LNCaP clone FGC (cell line): ENCODE data around the gene CYP11A1.

ENCODE experiments used
- DNase-seq: peaks from one replicate; pipeline ENCODE4 v3.0.0-alpha.2; 2011; ENCODE audit warnings: low read depth
- H3K4me3 ChIP-seq: 2 replicates; pipeline ENCODE4 v1.5.1; 2011; ENCODE audit warnings: mild to moderate bottlenecking, low read depth, low read length, control low read depth
- TF ChIP-seq, protein P1 (sequence below): IDR thresholded peaks from 2 replicates; pipeline ENCODE4 v1.5.1; 2012; ENCODE audit warnings: mild to moderate bottlenecking; ENCODE audit not compliant: control insufficient read depth, insufficient read depth; ENCODE audit errors: extremely low read depth

Gene CYP11A1

DNA sequence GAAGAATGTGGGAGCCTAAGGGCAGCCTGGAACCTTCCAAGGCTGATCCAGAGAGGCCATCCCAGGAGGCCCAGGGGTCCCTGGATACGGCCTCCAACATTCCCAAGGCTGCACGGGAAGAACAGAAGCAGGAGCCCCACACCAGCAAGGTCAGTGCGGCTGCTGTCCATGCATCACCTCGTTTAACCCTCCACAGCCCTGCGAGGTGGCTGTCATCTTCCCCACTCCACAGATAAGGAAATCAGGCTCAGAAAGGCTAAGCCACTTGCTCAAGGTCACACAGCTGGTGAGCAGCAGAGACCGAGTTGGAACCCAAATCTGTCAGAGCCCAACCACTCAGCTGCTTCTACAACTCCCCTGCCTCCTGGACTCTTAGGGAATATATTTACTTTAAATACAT is 44.7 kb upstream of the CYP11A1 start:
- no peak overlapping the region for H3K4me3 ChIP-seq
- TF ChIP-seq, protein P1, sequence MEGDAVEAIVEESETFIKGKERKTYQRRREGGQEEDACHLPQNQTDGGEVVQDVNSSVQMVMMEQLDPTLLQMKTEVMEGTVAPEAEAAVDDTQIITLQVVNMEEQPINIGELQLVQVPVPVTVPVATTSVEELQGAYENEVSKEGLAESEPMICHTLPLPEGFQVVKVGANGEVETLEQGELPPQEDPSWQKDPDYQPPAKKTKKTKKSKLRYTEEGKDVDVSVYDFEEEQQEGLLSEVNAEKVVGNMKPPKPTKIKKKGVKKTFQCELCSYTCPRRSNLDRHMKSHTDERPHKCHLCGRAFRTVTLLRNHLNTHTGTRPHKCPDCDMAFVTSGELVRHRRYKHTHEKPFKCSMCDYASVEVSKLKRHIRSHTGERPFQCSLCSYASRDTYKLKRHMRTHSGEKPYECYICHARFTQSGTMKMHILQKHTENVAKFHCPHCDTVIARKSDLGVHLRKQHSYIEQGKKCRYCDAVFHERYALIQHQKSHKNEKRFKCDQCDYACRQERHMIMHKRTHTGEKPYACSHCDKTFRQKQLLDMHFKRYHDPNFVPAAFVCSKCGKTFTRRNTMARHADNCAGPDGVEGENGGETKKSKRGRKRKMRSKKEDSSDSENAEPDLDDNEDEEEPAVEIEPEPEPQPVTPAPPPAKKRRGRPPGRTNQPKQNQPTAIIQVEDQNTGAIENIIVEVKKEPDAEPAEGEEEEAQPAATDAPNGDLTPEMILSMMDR, result no peak
- DNase-seq, result no peak

DNA sequence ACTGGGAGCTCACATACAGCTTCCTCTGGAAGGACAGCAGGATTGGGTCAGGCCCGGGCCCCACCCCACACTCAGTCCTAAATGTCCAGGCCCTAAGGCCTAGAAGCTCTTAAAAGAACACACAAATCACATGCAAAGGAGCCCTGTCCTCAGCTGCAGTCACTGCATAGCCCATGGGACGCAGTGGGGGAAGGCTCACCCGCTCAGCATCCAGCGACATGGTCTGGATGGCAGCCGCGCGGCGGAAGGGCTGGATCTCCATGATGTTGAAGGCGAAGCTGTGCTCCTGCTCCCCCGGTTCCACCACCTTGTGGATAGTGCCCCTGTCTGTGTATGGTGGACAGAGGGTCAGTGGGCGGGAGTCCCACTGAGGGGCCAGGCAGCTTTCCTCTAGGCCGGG is 44.2 kb upstream of the CYP11A1 start:
- no peak for DNase-seq
- TF ChIP-seq, protein P1, result no peak
- no peak overlapping the region for H3K4me3 ChIP-seq

DNA sequence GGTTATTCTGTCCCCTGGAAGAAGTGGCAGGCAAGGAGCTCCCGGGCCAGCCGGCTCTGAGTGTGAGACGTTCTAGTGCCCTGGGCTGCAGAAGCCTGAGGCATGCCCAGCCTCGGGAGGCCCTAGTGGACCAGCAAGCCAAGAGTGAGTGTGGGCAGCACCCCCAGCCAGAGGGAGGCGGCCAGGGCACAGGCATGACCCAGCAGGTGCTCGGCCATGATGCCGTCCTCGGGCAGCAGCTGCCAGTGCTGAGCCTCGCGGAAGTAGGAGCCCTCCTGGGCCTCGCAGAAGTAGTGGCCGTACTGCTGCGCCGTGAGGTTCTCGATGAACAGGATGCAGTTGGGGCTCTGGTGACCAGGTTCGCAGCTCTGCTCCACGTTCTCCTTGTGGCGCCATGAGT is 43.1 kb upstream of the CYP11A1 start:
- no peak overlapping the region for H3K4me3 ChIP-seq
- TF ChIP-seq, protein P1, result no peak
- no peak for DNase-seq

DNA sequence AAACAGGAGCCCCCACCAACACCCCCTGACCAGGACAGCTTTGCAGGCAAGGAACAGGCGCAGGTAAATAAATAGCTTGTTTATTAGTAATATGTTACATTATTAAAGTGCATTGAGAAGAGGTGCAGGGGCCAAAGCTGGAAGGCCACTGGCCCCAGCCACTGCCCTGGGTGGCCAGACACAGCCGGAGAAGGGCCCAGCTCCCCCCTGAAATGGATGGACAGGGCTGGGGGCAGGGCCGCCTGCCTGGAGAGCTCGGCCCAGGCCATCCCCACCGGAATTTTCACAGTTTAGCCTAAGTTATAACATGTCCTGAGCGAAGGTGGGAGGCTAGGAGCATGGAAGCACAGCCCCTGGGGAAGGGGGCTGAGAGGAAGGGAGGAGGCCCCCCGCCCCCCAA is 41.8 kb upstream of the CYP11A1 start:
- no peak for DNase-seq
- no peak overlapping the region for H3K4me3 ChIP-seq
- TF ChIP-seq, protein P1, result no peak

DNA sequence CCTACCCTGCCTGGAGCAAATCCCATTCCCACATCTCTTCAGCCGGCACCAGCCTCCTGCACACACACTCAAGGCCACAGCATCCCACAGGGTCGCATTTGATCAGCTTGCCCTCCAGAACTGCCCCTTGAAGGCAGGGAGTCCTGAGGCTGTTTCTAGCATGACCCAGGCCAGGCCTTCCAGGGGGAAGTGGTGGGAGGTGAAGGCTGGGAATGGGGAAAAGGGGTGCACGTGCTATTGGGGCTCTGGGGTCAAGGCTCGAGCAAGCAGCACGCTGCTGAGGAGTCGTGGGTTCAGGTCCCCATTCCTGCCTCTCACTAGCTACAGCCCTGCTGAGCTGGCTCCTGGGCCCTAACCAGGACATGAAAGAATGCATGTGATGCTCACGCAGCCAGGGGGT is 41.4 kb upstream of the CYP11A1 start:
- no peak for DNase-seq
- TF ChIP-seq, protein P1, result no peak
- H3K4me3 ChIP-seq, result no peak overlapping the region

DNA sequence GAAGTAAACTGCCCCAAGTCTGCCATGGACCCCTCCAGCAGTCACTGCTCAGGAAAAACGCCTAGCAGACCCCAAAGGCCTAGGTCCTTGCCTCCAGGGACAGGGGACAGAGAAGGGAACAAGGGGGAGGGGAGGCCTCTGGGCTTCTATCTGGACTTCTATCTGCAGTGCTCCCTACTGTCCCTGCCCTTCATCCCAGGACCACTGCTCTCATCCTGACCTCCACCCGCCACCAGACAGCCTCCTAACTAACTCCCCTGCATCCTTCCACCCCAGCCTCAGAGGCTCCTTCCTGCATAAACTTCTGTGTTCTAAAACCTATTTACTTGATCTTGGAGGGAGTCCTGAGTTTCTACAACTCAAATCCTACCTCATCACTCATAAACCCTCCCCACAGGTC is 40.9 kb upstream of the CYP11A1 start:
- no peak overlapping the region for H3K4me3 ChIP-seq
- DNase-seq, result no peak
- TF ChIP-seq, protein P1, result no peak

DNA sequence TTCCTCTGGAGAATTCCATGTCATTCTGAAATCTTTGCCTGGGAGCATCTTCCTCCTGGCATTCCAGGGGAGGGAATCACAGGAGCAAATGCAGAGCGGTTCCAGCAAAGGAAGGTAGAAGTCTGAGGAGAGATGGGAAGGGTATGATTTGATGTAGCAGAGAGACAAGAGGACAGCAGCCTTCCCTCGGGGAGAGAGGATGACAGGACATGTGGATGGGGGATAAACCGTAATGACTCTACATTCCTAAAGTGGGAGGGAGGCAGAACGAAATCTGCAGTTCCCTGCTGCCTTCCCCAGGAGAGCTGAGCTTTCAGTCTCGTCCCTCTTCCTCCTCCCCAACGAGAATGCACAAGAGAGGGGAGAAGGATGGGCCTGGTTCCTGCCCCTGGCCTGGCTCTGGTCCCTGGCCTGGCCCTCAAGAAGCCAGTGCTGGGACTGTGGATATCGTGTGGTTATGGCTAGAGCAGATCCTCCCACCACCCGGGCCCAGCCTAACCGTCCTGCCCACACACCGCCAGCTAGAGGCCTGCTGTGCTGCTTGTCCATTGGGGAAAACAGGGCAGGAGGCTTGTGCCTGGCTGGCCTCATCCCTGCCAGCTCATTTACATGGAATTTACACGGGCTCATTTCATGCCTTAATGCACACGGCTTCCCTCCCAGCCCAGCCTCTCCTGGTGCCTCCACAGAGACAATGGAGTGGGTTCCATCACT is 39.7 kb upstream of the CYP11A1 start:
- TF ChIP-seq, protein P1, result no peak
- DNase-seq, result no peak
- no peak overlapping the region for H3K4me3 ChIP-seq
